Naive thymus-derived CD4-positive, alpha-beta T cell (primary cell): Measurements from ENCODE around the gene DNASE1. TPM values are rescaled to one million over a fixed set of nuclear protein-coding genes. Genes with fewer than 3 reads are reported as not detected.

Source experiments
- polyA plus RNA-seq, 2 donors: library from polyadenylated mRNA; unstranded; fragments of 300-500 nt; fragmentation: Illumina TruSeq; gene quantifications; one replicate each; pipeline ENCODE4 v1.2.3, GENCODE V29; 2021
- total RNA-seq, 6 experiments: library from RNA in 5 of 6; stranded (reverse) in 5 of 6; gene quantifications; 1 replicate in 5 of 6; 2 replicates in 1 of 6; pipeline ENCODE4 v1.2.3 and lab custom pipeline; 2021 to 2026

Gene DNASE1
- total and polyA plus RNA-seq, 7 experiments from 2014 or later = 5.6 to 59.6 (median 35.9) TPM

Other genes with a start within 250 kb of the DNASE1 start
- 1 to 10 TPM; 2.2 to 5.9 (median 3.8) TPM for gene ZNF597, start 211.2 kb upstream of the DNASE1 start, total RNA-seq
- gene ZNF597, start 211.2 kb upstream of the DNASE1 start, polyA plus RNA-seq = 1 to 10 TPM; 1.7 to 2.1 TPM
- gene NAA60, start 211.0 kb upstream of the DNASE1 start, total RNA-seq = 10 to 100 TPM; 38.7 to 63.7 (median 55.3) TPM
- 10 to 100 TPM; 41.2 to 58.9 TPM for gene NAA60, start 211.0 kb upstream of the DNASE1 start, polyA plus RNA-seq
- gene C16orf90, start 159.2 kb upstream of the DNASE1 start, total RNA-seq = not detected
- gene C16orf90, start 159.2 kb upstream of the DNASE1 start, polyA plus RNA-seq = not detected
- 10 to 100 TPM; 16.9 to 33.2 (median 28.0) TPM for gene CLUAP1, start 153.7 kb upstream of the DNASE1 start, total RNA-seq
- gene CLUAP1, start 153.7 kb upstream of the DNASE1 start, polyA plus RNA-seq = 10 to 100 TPM; 31.5 to 44.2 TPM
- 10 to 100 TPM; 64.1 to 91.3 (median 87.3) TPM for gene NLRC3, start 77.3 kb upstream of the DNASE1 start, total RNA-seq
- 10 to 100 TPM; 22.2 to 40.1 TPM for gene NLRC3, start 77.3 kb upstream of the DNASE1 start, polyA plus RNA-seq
- 10 to 100 TPM in 1 of 5 experiments, 1 to 10 TPM in 4; 7.1 to 12.5 (median 8.5) TPM for gene SLX4, start 43.1 kb upstream of the DNASE1 start, total RNA-seq
- gene SLX4, start 43.1 kb upstream of the DNASE1 start, polyA plus RNA-seq = 1 to 10 TPM in 1 of 2 donors, under 1 TPM in 1; 0.89 to 1.2 TPM
- gene TRAP1, start 62.8 kb downstream of the DNASE1 start, total RNA-seq = 100 to 1,000 TPM in 4 of 5 experiments, 10 to 100 TPM in 1; 96.8 to 138 (median 132) TPM
- gene TRAP1, start 62.8 kb downstream of the DNASE1 start, polyA plus RNA-seq = 10 to 100 TPM; 59.6 to 73.9 TPM
- gene CREBBP, start 226.0 kb downstream of the DNASE1 start, total RNA-seq = 100 to 1,000 TPM in 4 of 5 experiments, 10 to 100 TPM in 1; 73.6 to 194 (median 137) TPM
- gene CREBBP, start 226.0 kb downstream of the DNASE1 start, polyA plus RNA-seq = 10 to 100 TPM; 10.5 to 15.6 TPM